Mucosa of rectum (tissue), 2 donors: ENCODE results near the gene PPP1R7.

Experiments used
- H3K27ac ChIP-seq, 2 donors: one replicate each; pipeline ENCODE4 v1.7.0; 2013; ENCODE audit warnings: inconsistent platforms in 2 of 2, low read depth in 2 of 2, low read length in 2 of 2
- H3K27me3 ChIP-seq, 2 donors: one replicate each; pipeline ENCODE4 v1.7.0; 2013; ENCODE audit warnings: low read length in 2 of 2; ENCODE audit not compliant: control insufficient read depth in 2 of 2, insufficient read depth in 2 of 2
- H3K36me3 ChIP-seq, 2 donors: one replicate each; pipeline ENCODE4 v1.7.0; 2013; ENCODE audit warnings: low read length in 2 of 2; ENCODE audit not compliant: control insufficient read depth in 2 of 2, insufficient read depth in 2 of 2
- H3K4me1 ChIP-seq, 2 donors: one replicate each; pipeline ENCODE4 v1.7.0; 2013; ENCODE audit warnings: low read length in 2 of 2, mild to moderate bottlenecking in 1 of 2; ENCODE audit not compliant: control insufficient read depth in 2 of 2, insufficient read depth in 2 of 2
- H3K4me3 ChIP-seq, 2 donors: one replicate each; pipeline ENCODE4 v1.7.0; 2013; ENCODE audit warnings: low read length in 2 of 2
- H3K9ac ChIP-seq, 2 donors: one replicate each; pipeline ENCODE4 v1.7.0; 2013; ENCODE audit warnings: low read length in 2 of 2, low read depth in 1 of 2, mild to moderate bottlenecking in 1 of 2
- H3K9me3 ChIP-seq, 2 donors: one replicate each; pipeline ENCODE4 v1.7.0; 2013; ENCODE audit warnings: low read length in 2 of 2; ENCODE audit not compliant: control insufficient read depth in 2 of 2
- donor health status: healthy.
- donor health status: Normal muscosa, but diverticular disease.

Gene PPP1R7

DNA sequence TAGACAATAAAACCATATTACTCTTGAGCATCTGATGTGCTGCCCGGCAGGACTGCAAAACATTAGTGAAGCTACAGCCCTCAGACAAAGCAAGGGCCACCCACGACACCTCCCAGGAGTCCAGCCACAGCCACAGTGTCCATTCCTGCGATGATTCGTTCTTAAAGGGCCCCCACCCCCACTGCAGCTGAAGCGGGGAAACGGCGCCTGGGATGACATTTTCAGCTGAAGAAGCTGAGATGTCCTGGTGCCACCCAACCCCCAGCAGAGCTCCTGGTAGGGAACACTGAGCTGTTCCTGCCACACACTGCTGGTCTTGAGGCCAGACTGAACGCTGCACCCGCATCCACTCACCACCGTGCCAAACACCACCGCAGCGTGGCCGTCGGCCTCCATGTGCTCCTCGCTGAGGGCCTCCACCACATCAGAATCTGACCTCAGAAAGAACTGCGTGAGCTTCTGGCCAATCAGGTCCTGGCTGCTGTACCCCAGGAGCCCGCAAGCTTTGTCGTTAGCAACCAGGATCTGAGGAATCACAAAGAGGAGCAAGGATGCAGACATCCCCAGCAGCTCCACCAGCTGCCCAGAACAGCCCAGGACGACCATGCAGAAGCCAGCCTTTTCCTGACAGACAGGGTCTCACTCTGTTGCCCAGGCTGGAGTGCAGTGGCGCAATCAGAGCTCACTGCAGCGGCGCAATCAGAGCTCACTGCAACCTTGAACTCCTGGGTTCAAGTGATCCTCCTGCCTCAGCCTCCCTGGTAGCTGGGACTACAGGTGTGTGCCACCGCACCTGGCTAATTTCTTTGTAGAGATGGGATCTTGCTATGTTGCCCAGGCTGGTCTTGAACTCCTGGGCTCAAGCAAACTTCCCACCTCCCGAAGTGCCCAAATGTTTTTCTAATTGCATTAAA is 10.5 kb upstream of the PPP1R7 start:
- H3K27ac ChIP-seq = no peak overlapping the region
- H3K27me3 ChIP-seq = no peaks in the 10 kb centered on the region
- H3K9ac ChIP-seq = peak overlapping the region in 1 of 2 donors; percentile 2
- H3K9me3 ChIP-seq = no peaks in the 10 kb centered on the region
- peaks cover 3 to 11% of the 10 kb centered on the region in 2 donors for H3K4me1 ChIP-seq
- H3K36me3 ChIP-seq = peaks cover 4 to 19% of the 10 kb centered on the region in 2 donors
- H3K4me3 ChIP-seq = no peak overlapping the region

DNA sequence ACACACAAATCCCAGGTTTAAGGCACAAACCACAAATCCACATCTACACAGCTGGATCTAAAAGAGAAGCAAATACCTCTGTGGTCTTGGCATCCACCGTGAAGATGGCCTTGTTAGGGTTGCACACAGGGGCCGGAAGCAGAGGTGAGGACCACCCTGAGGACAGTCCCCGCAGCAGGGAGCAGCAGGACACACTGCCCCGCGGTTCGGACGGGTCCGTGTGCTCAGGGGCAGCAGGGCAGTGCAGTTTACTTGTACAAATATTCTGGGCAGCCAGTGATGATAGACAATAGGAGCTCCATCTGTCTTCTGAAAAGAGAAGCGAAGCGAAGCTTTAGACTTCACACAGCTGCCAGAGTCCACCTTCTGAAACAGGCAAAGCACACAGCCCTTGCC is 9.8 kb upstream of the PPP1R7 start:
- Histone ChIP-seq H3K36me3 (peaks cover 4 to 19% of the 10 kb centered on the region in 2 donors), H3K4me1 (peaks cover 3 to 9% of the 10 kb centered on the region in 2 donors), H3K27ac (no peak overlapping the region)

DNA sequence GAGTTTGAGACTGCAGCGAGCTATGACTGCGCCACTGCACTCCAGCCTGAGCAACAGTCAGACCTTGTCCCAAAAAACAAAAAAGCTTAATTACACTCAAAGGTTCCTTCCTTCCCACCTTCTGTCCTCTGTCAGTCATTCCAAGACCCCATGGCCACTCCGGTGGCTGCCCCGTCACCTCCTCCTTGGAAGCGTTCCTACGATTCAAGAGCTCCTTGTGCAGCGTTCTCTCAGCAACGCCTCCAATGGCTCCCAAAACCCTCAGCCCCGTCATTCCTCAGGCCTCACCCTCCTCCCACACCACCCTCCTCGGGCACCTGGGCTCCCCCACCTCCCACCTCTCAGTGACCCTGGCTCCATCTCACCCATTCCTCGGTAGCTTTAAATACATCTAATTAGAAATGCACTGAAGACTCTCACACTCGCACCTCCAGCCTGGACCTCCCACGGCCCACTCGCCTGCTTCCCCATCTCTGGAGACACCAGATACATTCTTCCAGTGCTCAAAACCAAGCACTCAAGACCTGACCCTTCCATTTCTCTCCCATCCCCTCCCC is 9.0 kb upstream of the PPP1R7 start:
- H3K9ac ChIP-seq = no peak overlapping the region
- no peak overlapping the region for H3K4me3 ChIP-seq
- no peak overlapping the region for H3K27ac ChIP-seq
- H3K27me3 ChIP-seq = no peaks in the 10 kb centered on the region
- peaks cover 1 to 2% of the 10 kb centered on the region in 2 donors for H3K4me1 ChIP-seq
- H3K36me3 ChIP-seq = peaks cover 4 to 15% of the 10 kb centered on the region in 2 donors
- H3K9me3 ChIP-seq = no peaks in the 10 kb centered on the region

More for the DNA sequence above, 9.8 kb upstream of the PPP1R7 start:
- H3K4me3 ChIP-seq = no peak overlapping the region
- no peaks in the 10 kb centered on the region for H3K27me3 ChIP-seq
- no peak overlapping the region for H3K9ac ChIP-seq
- no peaks in the 10 kb centered on the region for H3K9me3 ChIP-seq

DNA sequence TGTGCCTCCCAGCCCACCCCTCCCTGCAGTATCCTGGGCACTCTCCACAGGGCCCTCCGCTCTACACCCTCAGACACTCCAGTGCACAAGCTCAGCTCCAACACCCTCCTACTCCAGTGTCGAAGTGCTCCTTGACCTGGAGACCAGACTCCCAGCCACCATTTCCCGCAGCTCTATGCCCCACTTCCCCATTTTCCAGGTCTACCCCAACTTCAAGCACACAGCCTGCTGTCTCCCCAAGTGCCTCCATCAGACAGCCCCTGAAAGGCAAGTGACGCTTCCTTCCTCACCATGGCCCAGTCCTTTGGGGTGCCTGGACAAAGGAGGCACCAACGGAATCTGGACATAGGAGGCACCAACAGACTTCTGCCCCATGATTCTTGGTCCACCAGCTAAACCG is 8.2 kb upstream of the PPP1R7 start:
- Histone ChIP-seq H3K9me3 (no peaks in the 10 kb centered on the region), H3K4me1 (no peaks in the 10 kb centered on the region), H3K27me3 (no peaks in the 10 kb centered on the region), H3K4me3 (no peak overlapping the region), H3K9ac (no peak overlapping the region), H3K27ac (no peak overlapping the region), H3K36me3 (peaks cover 0 to 12% of the 10 kb centered on the region in 2 donors)

DNA sequence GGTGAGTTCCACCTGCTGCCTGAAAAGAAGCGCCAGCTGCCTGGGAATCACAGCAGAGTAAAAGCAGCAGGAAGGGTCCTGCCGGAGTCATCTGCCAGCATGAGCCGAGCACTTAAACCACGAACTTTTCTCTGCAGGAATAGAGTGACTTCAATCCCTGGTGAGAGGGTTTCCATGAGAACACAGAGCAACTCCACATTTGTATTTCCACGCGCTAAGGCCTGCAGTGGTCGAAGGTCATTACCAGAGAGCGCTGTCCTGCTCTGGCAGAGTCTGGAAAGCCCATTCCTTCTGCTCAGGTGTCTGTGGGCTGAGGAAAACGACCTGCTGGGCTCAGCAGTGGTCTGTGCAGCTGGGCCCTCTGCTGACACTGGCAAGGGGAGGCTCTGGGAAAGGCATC is 7.7 kb upstream of the PPP1R7 start:
- Histone ChIP-seq H3K27ac (no peak overlapping the region), H3K4me3 (no peak overlapping the region), H3K27me3 (no peaks in the 10 kb centered on the region), H3K9me3 (no peaks in the 10 kb centered on the region), H3K36me3 (peaks cover 0 to 10% of the 10 kb centered on the region in 2 donors), H3K4me1 (no peaks in the 10 kb centered on the region), H3K9ac (no peak overlapping the region)

DNA sequence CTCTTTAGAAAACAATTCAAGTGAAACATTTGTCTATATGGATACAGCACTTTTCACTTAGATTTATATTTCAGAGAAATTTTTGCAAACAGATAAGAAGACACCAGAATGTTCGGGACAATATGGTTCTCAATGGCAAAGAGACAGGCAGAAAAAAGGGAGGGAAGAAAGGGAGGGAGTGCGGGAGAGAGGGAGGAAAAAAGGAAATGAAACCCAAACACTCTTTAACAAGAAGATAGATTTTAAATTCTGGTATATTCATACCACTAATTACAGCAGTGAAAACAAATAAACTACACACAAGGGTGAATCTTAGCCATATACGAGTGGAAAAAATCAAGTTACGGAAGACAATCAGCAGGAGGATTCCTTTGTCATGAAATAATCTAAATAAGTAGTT is 4.0 kb upstream of the PPP1R7 start:
- no peaks in the 10 kb centered on the region for H3K27me3 ChIP-seq
- peaks cover 0 to 2% of the 10 kb centered on the region in 2 donors for H3K36me3 ChIP-seq
- H3K9ac ChIP-seq = no peak overlapping the region
- H3K4me1 ChIP-seq = peaks cover 12 to 13% of the 10 kb centered on the region in 2 donors
- no peak overlapping the region for H3K27ac ChIP-seq
- H3K9me3 ChIP-seq = no peaks in the 10 kb centered on the region
- no peak overlapping the region for H3K4me3 ChIP-seq

DNA sequence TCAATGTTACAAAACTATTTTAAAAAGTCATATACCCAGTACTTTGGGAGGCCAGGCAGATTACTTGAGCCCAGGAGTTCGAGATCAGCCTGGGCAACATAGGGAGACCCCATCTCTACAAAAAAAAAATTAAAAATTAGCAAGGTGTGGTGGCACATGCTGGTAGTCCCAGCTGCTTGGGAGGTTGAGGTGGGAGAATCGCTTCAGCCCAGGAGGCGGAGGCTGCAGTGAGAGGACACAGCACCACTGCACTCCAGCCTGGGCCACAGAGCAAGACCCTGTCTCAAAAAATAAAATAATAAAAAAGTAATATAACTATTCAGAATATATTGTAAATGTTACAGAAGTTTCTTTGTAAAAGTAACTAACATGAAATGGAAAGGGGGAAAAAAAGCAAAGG is 2.9 kb upstream of the PPP1R7 start:
- Histone ChIP-seq H3K4me1 (peaks cover 14% of the 10 kb centered on the region in 2 donors), H3K27me3 (no peaks in the 10 kb centered on the region), H3K36me3 (peaks cover 0 to under 1% of the 10 kb centered on the region in 2 donors), H3K27ac (no peak overlapping the region), H3K4me3 (no peak overlapping the region), H3K9ac (no peak overlapping the region), H3K9me3 (no peaks in the 10 kb centered on the region)

DNA sequence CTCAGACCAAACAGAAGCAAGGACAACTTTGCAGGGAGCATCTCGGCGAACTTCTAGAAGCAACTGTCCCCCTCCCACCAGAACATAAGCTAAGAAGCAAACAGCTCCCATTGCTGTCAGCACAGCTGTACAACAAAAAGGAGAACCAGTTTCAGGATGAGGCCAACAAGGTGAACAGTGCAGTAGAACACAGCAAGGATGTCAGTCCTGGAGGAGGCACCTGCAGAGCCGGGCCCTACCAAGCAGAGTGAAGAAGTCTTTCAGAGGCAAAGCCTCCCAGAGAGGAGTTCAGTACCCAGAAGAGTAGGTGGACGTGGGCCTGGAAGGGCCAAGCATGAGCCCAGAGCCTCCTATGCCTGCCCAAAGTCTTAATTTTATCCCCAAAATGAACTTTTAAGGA is 2.0 kb upstream of the PPP1R7 start:
- H3K9ac ChIP-seq = peak overlapping the region in 1 of 2 donors; percentile 32
- peak overlapping the region in 1 of 2 donors; percentile 89 for H3K4me3 ChIP-seq
- no peak overlapping the region for H3K27ac ChIP-seq
- H3K36me3 ChIP-seq = peaks cover 1 to 5% of the 10 kb centered on the region in 2 donors
- H3K4me1 ChIP-seq = peaks cover 14% of the 10 kb centered on the region in 2 donors
- H3K27me3 ChIP-seq = no peaks in the 10 kb centered on the region
- no peaks in the 10 kb centered on the region for H3K9me3 ChIP-seq

DNA sequence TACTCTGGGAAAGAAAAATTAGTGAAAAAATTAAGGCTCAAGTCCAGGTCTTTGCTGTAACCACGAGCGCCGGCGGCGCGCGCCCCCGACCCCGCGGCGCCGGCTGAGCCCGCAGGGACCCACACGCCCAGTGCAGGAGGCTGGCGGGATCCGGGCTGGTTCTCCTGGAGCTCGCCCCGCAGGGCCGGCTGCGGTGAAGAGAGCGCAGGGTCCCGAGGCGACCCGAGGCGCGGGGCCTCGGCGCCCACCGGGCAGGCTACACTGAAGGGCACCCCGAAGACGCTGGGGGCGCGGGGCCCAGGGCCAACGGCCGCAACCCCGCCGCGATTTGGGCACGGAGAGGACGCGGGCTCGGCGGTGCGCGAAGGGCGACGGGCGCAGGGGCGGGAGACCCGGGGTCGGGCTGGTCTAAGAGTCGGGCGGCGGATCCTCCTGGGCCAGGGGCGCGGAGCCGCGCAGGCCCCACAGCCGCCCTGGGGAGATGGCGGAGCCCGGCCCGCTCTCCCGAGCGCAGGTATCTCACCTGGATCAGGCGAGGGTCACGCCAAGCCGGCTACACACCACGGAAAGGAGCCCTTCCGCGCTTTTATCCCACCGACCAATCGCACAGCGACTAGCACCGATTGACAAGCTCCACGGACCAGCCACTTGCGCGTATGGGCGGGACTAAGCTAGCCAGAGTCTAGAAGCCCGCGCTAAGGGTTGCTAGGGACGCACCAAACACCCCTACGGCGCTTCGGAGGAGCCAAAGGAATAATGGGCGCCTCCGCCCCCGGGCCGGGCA is 1.2 kb upstream of the PPP1R7 start, which contains the start of gene PASK:
PASK (minus strand) TSS at position 582 of the 784 bp plus-strand sequence. CDS start 6,440 bp downstream, outside the sequence.
- H3K27me3 ChIP-seq = no peaks in the 10 kb centered on the region
- peaks cover 6 to 9% of the 10 kb centered on the region in 2 donors for H3K36me3 ChIP-seq
- peak within 1 kb of the TSS; percentile 80 to 83 for H3K9ac ChIP-seq
- H3K4me1 ChIP-seq = peaks cover 14% of the 10 kb centered on the region in 2 donors
- peak within 1 kb of the TSS; percentile 74 to 76 for H3K27ac ChIP-seq
- peak within 1 kb of the TSS; percentile 89 to 94 for H3K4me3 ChIP-seq
- no peaks in the 10 kb centered on the region for H3K9me3 ChIP-seq

DNA sequence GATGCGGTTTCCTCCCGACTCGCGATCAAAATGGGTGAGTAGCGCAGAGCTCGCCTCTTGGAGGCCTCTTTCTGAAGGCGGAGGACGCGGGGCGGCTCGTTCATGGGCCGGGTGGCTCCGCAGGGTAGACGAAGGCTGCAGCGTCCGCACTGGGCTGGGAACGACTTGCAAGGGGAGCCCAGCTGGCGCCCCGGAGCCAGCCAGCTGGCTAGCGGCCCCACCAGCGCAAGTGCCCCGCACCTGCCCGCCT is 667 bp upstream of the PPP1R7 start:
- Histone ChIP-seq H3K9ac (peak overlapping the region; percentile 80 to 83), H3K9me3 (no peaks in the 10 kb centered on the region), H3K27ac (peak overlapping the region; percentile 74 to 76), H3K36me3 (peaks cover 6 to 9% of the 10 kb centered on the region in 2 donors), H3K4me3 (peak overlapping the region; percentile 89 to 94), H3K4me1 (peaks cover 14% of the 10 kb centered on the region in 2 donors), H3K27me3 (no peaks in the 10 kb centered on the region)
